Medulla oblongata (tissue), 1 donor: ENCODE data around the gene INMT.

Experiments
- DNase-seq: peaks from one replicate; pipeline ENCODE4 v3.0.0-alpha.2; 2015; ENCODE audit errors: extremely low spot score

INMT gene

DNA sequence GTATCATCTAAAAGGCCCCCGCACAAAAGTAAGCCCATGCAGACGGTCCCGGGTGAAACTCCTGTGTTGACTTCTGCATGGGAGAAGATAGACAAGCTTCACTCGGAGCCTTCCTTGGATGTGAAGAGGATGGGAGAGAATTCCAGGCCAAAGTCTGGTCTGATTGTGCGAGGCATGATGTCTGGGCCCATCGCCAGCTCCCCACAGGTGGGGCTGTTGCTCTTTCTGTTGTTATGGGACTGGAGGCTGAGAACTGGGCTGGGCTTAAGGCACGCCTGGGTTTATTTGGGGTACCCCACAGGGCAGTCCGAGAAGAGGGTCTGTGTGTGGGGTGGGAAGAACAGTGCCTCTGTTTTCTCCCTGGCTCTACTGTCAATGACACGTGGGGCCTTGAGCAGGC is 33.9 kb downstream of the INMT start:
- no peak for DNase-seq

GRCh38 chr7:30787486-30787885 is 35.6 kb downstream of the INMT start:
- DNase-seq: no peak

GRCh38 chr7:30788640-30789333 is 36.9 kb downstream of the INMT start:
- no peak for DNase-seq

DNA sequence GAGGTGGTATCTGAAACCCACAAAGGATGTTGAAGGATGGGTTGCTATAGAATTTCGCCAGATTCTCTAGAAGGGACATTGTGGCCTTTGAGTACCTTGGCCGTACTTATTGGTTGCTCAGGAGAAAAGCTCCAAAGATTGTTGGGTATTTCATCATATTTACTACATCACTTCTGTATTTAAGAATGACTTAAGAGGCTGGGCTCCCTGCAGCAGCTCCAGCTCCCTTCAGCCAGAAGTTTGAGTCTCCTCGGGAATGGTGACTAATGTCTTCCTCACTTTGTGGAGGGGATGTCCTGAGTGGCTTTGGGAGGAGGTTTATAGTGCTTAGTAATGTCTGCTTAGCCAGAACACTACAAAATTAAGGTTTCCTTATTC is 37.4 kb downstream of the INMT start:
- DNase-seq: no peak

DNA sequence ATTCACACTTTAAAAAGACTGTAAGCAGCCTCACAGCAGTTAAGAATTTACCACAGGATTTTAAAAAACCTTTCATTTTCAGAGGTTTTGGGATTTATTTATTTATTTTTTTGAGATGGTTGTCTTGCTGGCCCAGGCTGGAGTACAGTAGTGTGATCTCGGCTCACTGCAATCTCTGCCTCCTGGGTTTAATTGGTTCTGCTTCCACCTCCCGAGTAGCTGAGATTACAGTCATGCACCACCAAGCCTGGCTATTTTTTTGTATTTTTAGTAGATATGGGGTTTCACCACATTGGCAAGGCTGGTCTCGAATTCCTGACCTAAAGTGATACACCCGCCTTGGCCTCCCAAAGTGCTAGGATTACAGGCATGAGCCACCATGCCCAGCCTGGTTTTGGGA is 38.4 kb downstream of the INMT start:
- no peak for DNase-seq

DNA sequence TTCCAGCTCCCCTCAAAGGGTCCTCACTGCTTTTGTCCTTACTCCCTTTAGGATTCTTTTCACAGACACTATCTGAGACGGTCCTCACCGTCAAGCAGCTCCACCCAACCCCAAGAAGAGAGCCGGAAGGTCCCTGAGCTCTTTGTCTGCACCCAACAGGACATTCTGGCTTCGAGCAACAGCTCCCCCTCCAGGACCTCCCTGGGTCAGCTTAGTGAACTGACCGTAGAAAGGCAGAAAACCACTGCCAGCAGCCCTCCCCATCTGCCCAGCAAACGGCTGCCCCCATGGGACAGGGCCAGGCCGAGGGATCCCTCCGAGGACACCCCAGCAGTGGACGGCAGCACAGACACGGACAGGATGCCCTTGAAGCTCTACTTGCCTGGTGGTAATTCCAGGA is 39.2 kb downstream of the INMT start:
- DNase-seq: no peak

DNA sequence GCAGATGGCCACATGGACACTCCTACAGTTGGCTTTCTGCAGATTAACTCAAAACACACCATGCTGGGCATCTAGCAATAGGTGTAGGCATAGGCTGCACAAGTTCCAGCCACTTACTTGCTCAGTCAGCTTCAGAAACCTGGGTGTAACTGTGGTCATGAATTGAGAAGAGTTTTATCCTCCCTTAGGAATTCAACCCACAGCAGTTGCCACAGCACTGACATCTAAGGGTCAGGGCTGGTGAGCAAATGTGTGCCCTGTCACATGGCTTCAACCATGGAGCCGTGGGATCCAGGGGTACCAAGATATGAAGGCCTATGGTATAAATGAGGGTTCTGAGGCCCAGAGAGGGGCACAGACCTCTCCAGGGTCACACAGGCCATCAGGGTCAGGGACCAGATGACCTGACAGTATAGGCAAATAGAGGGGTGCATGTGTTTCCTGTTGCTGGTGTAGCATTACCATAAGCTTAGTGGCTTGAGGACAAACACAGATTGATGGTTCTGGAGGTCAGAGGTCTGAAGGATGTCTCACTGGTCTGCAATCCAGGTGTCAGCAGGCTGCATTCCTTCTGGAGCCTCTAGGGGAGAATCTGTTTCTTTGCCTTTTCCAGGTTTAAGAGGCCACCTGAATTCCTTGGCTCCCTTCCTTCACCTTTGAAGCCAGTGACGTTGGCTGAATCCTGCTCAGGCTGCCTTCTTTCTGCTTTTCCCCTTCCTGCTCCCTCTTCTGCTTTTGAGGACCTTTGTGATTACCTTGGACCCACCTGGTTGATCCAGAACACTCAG is 43.4 kb downstream of the INMT start:
- no peak for DNase-seq

DNA sequence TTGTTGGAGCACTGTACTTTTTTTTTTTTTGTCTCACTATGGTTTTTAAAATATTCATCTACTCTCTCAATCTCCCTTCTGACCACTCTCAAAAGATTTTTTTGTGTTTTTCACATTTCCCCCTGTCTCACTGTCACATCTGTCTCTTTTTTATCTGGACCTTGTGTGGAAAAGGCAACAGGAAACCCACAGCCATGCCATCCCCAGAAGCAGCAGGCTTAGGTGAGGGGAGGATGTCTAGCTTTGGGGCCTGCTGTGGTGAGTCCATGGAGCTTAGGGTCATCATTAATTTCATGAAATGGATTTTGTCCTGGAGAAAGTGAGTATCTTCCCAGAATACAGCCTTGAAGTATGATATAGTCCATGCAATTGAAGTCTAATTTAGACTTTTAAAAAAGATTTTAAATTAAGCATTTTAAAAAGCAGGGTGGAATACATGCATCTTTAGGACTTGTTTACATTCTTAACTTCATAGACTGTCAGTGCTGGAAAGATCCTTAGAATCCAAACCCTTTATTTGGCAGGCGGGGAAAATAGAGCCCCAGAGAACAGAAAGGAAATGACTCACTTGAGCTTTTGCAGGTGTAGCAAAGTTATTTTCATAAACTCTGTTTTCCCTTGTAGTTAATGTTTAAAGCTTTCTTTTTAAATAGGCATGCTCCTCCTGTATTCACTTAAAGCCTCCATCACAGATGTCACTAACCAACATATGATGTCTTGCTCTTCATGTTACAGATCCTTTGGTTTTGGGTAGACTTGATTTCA is 44.4 kb downstream of the INMT start:
- no peak for DNase-seq

GRCh38 chr7:30797176-30798040 is 45.5 kb downstream of the INMT start:
- DNase-seq: no peak

- DNase-seq: no peak
These were observed 47.5 kb downstream of the INMT start for GRCh38 chr7:30799206-30799975.

DNA sequence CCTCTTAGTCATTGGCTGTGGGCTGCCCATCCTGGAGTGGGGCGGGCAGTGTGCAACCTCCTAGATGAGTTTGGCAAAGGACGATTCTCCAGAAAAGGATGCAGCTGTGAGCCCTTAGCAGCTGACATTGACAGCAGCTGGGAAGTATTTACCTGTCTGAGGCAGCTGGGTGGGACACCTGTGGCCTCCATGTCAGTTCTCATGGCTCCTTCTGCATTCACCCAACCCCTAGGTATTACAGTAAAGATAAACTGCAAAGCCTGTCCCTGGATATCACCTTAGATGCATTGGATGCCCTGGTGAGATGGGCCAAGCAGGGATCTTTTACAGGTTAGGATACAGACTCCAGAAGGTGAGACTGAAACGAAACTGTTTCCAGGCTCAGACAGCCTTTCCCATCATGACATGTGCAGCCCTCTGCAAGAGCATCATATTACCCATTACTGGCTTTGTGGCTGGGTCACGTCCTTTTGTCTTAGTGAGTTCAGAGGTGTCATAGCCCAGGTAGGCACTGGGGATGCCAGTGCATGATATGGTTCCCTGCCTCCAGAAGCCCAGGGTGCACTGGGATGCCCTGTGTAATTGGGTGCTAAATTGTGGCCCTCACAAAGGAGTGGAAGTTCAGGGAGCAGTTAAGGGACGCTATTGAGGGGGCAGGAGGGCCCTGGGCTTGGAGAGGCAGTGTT is 48.2 kb downstream of the INMT start:
- no peak for DNase-seq

DNA sequence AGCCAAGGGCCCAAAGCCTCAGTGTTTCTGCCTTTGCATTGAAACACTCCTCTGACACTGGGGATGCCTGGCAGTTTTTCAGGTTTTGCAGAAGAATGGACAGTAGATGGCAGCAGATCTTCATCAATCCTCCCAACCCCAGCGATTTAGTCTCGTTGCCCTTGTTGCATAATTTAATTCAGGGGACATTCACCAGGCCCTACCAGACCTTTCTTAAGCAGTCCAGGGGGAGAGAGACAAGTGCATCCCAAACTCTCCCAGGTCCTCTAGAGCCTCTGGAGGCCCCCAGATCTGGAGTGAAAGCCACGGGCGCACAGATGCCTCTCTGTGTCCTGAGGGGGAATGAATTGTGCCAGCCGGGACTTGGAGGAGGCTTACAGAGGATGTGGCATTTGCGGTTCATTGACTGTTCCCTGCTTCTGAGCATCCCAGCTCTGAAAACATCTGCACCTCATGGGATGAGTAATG is 48.9 kb downstream of the INMT start:
- peak; percentile 94 for DNase-seq

GRCh38 chr7:30802812-30803211 is 50.9 kb downstream of the INMT start:
- no peak for DNase-seq

GRCh38 chr7:30804078-30804661 is 52.2 kb downstream of the INMT start:
- no peak for DNase-seq

GRCh38 chr7:30805081-30805691 is 53.3 kb downstream of the INMT start:
- no peak for DNase-seq

DNA sequence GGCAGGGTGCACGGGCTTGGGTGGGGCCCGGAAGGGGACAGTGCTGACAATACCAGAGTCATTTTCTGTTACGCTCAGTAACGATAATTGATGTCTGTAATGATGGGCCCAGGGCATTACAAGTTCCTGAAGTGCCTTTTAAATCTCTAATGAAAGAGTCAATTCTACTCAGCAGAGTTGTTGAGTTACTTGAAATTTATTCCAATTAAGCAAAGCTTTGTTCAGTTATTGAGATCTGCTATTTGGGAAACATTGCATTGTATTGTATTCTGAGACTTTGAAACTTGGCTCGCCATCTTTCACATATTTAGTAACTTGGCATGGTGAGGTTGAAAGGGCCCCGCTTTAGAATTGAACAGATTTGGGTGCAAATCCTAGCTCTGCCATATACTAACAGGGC is 54.0 kb downstream of the INMT start:
- DNase-seq: peak; percentile 27
